ENCODE measurements around the gene IFNA4. TPM values are rescaled to one million over a fixed set of nuclear protein-coding genes. Genes with fewer than 3 reads are reported as not detected.
"Not testable (repeated sequence)": the region's sequence is repeated elsewhere in the genome, so short reads cannot be mapped to it uniquely, and the experiment has no call there.

IFNA4 gene
- polyA plus RNA-seq, 1 donor from 2014 or later, result not detected

- not testable (repeated sequence) for H4K20me1 ChIP-seq (ENCODE audit: insufficient read depth); H3K27ac ChIP-seq (ENCODE audit: low read length); H3K79me2 ChIP-seq (replicated peaks; ENCODE audit: insufficient read depth, low read length); H3K36me3 ChIP-seq (ENCODE audit: insufficient read depth, low read length); H3K9me2 ChIP-seq (ENCODE audit: insufficient read depth, low read length); H2AFZ ChIP-seq (ENCODE audit: low read depth, low read length); H3K4me3 ChIP-seq (ENCODE audit: low read length); H3K4me2 ChIP-seq (ENCODE audit: low read length); H3F3A ChIP-seq (ENCODE audit: insufficient read depth, low read length, poor library complexity, severe bottlenecking); H3K9ac ChIP-seq (ENCODE audit: low read length); H3K9me3 ChIP-seq (ENCODE audit: low read length); H3K27me3 ChIP-seq (ENCODE audit: insufficient read depth, low read depth, low read length)
Observed at GRCh38 chr9:21213411-21214326, 26.3 kb upstream of the IFNA4 start.

GRCh38 chr9:21212160-21212559, 24.8 kb upstream of the IFNA4 start:
- H4K20me1 ChIP-seq (ENCODE audit: insufficient read depth); H3K4me2 ChIP-seq (ENCODE audit: low read length); H3K27me3 ChIP-seq (ENCODE audit: insufficient read depth, low read depth, low read length); H3K4me3 ChIP-seq (ENCODE audit: low read length); H3F3A ChIP-seq (ENCODE audit: insufficient read depth, low read length, poor library complexity, severe bottlenecking); H3K9ac ChIP-seq (ENCODE audit: low read length); H3K36me3 ChIP-seq (ENCODE audit: insufficient read depth, low read length); H3K27ac ChIP-seq (ENCODE audit: low read length); H3K9me2 ChIP-seq (ENCODE audit: insufficient read depth, low read length); H2AFZ ChIP-seq (ENCODE audit: low read depth, low read length); H3K79me2 ChIP-seq (replicated peaks; ENCODE audit: insufficient read depth, low read length); H3K9me3 ChIP-seq (ENCODE audit: low read length): not testable (repeated sequence)

- H3K27me3 ChIP-seq (ENCODE audit: insufficient read depth, low read depth, low read length); H3K79me2 ChIP-seq (replicated peaks; ENCODE audit: insufficient read depth, low read length); H3K9me3 ChIP-seq (ENCODE audit: low read length); H4K20me1 ChIP-seq (ENCODE audit: insufficient read depth); H3K36me3 ChIP-seq (ENCODE audit: insufficient read depth, low read length); H3K9ac ChIP-seq (ENCODE audit: low read length); H3K4me3 ChIP-seq (ENCODE audit: low read length); H2AFZ ChIP-seq (ENCODE audit: low read depth, low read length); H3F3A ChIP-seq (ENCODE audit: insufficient read depth, low read length, poor library complexity, severe bottlenecking); H3K27ac ChIP-seq (ENCODE audit: low read length); H3K4me2 ChIP-seq (ENCODE audit: low read length); H3K9me2 ChIP-seq (ENCODE audit: insufficient read depth, low read length): not testable (repeated sequence)
Observed at GRCh38 chr9:21210782-21211181, 23.4 kb upstream of the IFNA4 start.

- TF ChIP-seq POLR2AphosphoS5 (IDR thresholded peaks at IDR 0.05) (no peak), MXI1 (conservative IDR thresholded peaks at IDR 0.05; ENCODE audit: poor library complexity, severe bottlenecking) (no peak), EP300 (conservative IDR thresholded peaks at IDR 0.05; ENCODE audit: poor library complexity, severe bottlenecking) (no peak), EZH2 (IDR thresholded peaks at IDR 0.05; ENCODE audit: borderline replicate concordance, insufficient read depth, low read length, poor library complexity, severe bottlenecking) (no peak), RAD21 (conservative IDR thresholded peaks at IDR 0.05) (no peak), CTCF (IDR thresholded peaks at IDR 0.05; ENCODE audit: poor library complexity, severe bottlenecking) (no peak), REST (IDR thresholded peaks at IDR 0.05; ENCODE audit: borderline replicate concordance) (no peak), TAF1 (IDR thresholded peaks at IDR 0.05; ENCODE audit: low read depth) (no peak), SMC3 (conservative IDR thresholded peaks at IDR 0.05; ENCODE audit: poor library complexity) (no peak)
- H3F3A ChIP-seq (ENCODE audit: insufficient read depth, low read length, poor library complexity, severe bottlenecking), result no peaks in the 10 kb centered on the region
- H3K9ac ChIP-seq (ENCODE audit: low read length), result no peak overlapping the region
- H4K20me1 ChIP-seq (ENCODE audit: insufficient read depth), result no peaks in the 10 kb centered on the region
- no peak overlapping the region for H2AFZ ChIP-seq (ENCODE audit: low read depth, low read length)
- H3K27me3 ChIP-seq (ENCODE audit: insufficient read depth, low read depth, low read length), result no peaks in the 10 kb centered on the region
- no peaks in the 10 kb centered on the region for H3K36me3 ChIP-seq (ENCODE audit: insufficient read depth, low read length)
- no peak overlapping the region for H3K4me3 ChIP-seq (ENCODE audit: low read length)
- H3K27ac ChIP-seq (ENCODE audit: low read length), result no peak overlapping the region
- H3K9me2 ChIP-seq (ENCODE audit: insufficient read depth, low read length), result no peaks in the 10 kb centered on the region
- no peak overlapping the region for H3K4me2 ChIP-seq (ENCODE audit: low read length)
- H3K9me3 ChIP-seq (ENCODE audit: low read length), result no peaks in the 10 kb centered on the region
- H3K79me2 ChIP-seq (replicated peaks; ENCODE audit: insufficient read depth, low read length), result no peaks in the 10 kb centered on the region
Observed at GRCh38 chr9:21210311-21210710, 22.9 kb upstream of the IFNA4 start.

GRCh38 chr9:21207043-21207442, 19.7 kb upstream of the IFNA4 start, which contains the start of gene IFNA10:
Gene IFNA10, minus strand, starts transcription at chr9:21207143. Its CDS starts 46 bp downstream, at chr9:21207097.
- not testable (repeated sequence) for H3K4me2 ChIP-seq (ENCODE audit: low read length); H2AFZ ChIP-seq (ENCODE audit: low read depth, low read length); H3K4me3 ChIP-seq (ENCODE audit: low read length); H3K27ac ChIP-seq (ENCODE audit: low read length); H3K9me3 ChIP-seq (ENCODE audit: low read length); H3F3A ChIP-seq (ENCODE audit: insufficient read depth, low read length, poor library complexity, severe bottlenecking); H3K9me2 ChIP-seq (ENCODE audit: insufficient read depth, low read length); H3K9ac ChIP-seq (ENCODE audit: low read length); H3K27me3 ChIP-seq (ENCODE audit: insufficient read depth, low read depth, low read length); H3K36me3 ChIP-seq (ENCODE audit: insufficient read depth, low read length); H4K20me1 ChIP-seq (ENCODE audit: insufficient read depth); H3K79me2 ChIP-seq (replicated peaks; ENCODE audit: insufficient read depth, low read length)
